ENCODE measurements around the gene KIAA0586.
"Not testable (repeated sequence)": the region's sequence is repeated elsewhere in the genome, so short reads cannot be mapped to it uniquely, and the experiment has no call there.

GRCh38 chr14:58478329-58478728 is 50.8 kb downstream of the KIAA0586 start:
- TF ChIP-seq CTCF (IDR thresholded peaks at IDR 0.05); POLR2A (IDR thresholded peaks at IDR 0.05; ENCODE audit: low read depth): not testable (repeated sequence)
